ENCODE measurements around the gene CLDN24.

The CLDN24 gene

GRCh38 chr4:183322326-183322725 lies at the start of gene CLDN24:
Gene CLDN24 (minus strand): TSS chr4:183322426. CDS start chr4:183322426, 0 bp downstream.
- TF ChIP-seq CTCF (IDR thresholded peaks at IDR 0.05; ENCODE audit: extremely low read depth, insufficient read depth, missing control alignments): no peak
- in situ Hi-C loops (cut with MboI; ENCODE audit: low pct_unique_long_range_greater_than_20kb, low sequenced_read_pairs, unreplicated experiment): no loop called here
- DNase-seq (ENCODE audit: low spot score): no peak

DNA sequence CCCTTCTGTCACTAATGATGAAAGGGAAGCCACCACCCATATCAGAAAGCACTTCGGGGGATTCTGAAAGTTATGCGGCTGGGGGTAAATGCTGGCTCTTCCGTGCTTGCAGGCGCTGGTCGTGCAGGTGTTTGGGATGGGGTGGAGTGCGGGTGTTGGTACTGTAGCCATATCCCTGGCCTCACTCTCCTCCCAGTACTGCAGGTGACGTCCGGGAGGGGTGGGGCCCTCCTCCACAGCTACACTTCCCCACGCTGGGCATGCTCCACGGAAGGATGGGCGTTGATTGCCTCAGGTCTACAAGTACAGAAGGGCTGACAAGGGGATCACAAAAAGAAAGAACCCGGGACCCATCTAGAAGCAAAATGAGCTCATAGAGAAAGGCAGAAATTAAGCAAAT lies 48.6 kb upstream of the CLDN24 start:
- DNase-seq (ENCODE audit: low spot score): no peak
- in situ Hi-C loops (cut with MboI; ENCODE audit: low pct_unique_long_range_greater_than_20kb, low sequenced_read_pairs, unreplicated experiment): no loop called here
- no peak for TF ChIP-seq CTCF (IDR thresholded peaks at IDR 0.05; ENCODE audit: extremely low read depth, insufficient read depth, missing control alignments)

- no peak for DNase-seq (ENCODE audit: low spot score)
- no peak for TF ChIP-seq CTCF (IDR thresholded peaks at IDR 0.05; ENCODE audit: extremely low read depth, insufficient read depth, missing control alignments)
- in situ Hi-C loops (cut with MboI; ENCODE audit: low pct_unique_long_range_greater_than_20kb, low sequenced_read_pairs, unreplicated experiment): no loop called here
Observed at GRCh38 chr4:183369073-183369472, 46.8 kb upstream of the CLDN24 start.

DNA sequence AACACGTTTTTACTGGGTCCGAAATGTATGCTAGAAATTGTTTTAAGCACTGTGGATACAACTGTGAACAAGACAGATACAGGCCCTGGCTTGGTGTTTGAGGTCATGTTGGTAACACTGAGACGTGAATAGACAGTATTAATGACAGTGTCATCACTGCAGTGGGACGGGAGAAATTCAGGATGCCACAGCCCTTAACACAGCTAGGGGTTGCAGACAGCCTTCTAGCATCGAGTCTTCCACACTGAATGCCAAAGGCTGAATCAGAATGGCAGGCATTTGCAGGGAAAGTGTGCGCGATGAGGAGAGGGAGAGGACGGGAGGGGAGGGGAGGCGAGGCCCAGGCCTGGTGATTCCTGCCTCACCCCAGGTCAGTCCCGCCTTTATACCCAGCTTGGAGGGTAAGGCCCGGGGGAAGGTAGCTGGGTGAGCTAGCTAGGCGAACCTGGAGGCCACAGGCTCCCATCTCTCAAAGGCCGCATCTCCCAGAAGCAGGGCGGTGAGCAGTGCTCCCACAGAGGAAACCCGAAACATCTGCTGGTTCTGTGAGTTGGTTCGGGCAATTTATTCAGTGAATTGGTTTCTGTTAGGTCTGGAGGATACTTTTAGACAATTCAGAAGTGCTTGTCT lies 44.1 kb upstream of the CLDN24 start:
- in situ Hi-C loops (cut with MboI; ENCODE audit: low pct_unique_long_range_greater_than_20kb, low sequenced_read_pairs, unreplicated experiment): no loop called here
- DNase-seq (ENCODE audit: low spot score): no peak
- TF ChIP-seq CTCF (IDR thresholded peaks at IDR 0.05; ENCODE audit: extremely low read depth, insufficient read depth, missing control alignments): no peak

DNA sequence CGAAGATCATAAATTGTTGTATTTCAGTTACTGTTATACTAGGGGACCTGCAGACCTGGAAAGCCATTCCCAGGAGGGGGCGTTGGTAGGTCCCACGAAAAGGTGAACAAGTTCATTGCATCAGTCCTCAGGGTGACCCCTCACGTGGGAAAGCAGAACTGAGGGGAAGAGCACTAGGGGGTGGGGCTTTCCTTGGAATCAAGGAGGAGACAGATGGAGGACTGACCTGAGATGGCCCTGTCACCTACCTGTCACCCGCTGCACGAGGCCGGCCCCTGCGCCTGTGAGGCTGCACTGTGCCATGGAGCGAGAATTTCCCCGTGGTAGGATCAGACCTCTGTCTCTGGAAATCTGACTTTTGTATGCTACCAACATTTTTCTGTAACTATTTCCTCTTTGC lies 41.8 kb upstream of the CLDN24 start:
- DNase-seq (ENCODE audit: low spot score): no peak
- no peak for TF ChIP-seq CTCF (IDR thresholded peaks at IDR 0.05; ENCODE audit: extremely low read depth, insufficient read depth, missing control alignments)
- in situ Hi-C loops (cut with MboI; ENCODE audit: low pct_unique_long_range_greater_than_20kb, low sequenced_read_pairs, unreplicated experiment): no loop called here

DNA sequence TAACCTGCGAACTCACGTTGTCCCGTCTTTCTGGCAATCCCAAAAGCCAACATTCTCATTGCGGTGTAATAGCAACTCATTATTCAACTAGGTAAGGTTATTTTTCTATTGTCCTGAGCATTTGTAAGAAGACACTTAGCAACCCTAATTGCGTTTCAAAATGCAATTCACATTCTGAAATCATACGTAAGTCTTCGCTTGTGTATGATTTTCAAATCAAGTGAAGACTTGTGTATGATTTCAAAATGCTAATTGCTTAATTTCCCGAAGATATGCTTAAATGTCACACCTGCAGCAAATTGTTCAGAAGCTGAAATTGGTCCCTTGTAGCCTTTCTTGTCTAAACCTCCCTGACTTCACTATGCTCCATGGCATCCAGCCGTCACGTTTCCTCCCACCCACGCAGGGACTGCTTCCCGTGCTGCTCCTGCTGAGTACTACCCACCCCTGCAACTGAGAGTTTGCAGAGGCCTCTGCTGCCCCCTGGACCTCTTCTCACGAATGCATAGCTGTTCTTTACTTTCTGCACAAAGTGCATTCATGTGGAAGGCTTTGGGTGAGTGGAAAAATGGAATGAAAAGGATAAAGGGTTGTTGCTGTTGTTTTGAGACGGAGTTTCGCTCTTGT lies 40.8 kb upstream of the CLDN24 start:
- DNase-seq (ENCODE audit: low spot score): no peak
- TF ChIP-seq CTCF (IDR thresholded peaks at IDR 0.05; ENCODE audit: extremely low read depth, insufficient read depth, missing control alignments): no peak
- in situ Hi-C loops (cut with MboI; ENCODE audit: low pct_unique_long_range_greater_than_20kb, low sequenced_read_pairs, unreplicated experiment): no loop called here

Data from GM13977 (cell line).